ENCODE measurements around the gene CTXND1.
A peak's percentile ranks its signal among the peaks of the same experiment; 100 is the strongest.
"Not testable (repeated sequence)": the region's sequence is repeated elsewhere in the genome, so short reads cannot be mapped to it uniquely, and the experiment has no call there.

Gene CTXND1

DNA sequence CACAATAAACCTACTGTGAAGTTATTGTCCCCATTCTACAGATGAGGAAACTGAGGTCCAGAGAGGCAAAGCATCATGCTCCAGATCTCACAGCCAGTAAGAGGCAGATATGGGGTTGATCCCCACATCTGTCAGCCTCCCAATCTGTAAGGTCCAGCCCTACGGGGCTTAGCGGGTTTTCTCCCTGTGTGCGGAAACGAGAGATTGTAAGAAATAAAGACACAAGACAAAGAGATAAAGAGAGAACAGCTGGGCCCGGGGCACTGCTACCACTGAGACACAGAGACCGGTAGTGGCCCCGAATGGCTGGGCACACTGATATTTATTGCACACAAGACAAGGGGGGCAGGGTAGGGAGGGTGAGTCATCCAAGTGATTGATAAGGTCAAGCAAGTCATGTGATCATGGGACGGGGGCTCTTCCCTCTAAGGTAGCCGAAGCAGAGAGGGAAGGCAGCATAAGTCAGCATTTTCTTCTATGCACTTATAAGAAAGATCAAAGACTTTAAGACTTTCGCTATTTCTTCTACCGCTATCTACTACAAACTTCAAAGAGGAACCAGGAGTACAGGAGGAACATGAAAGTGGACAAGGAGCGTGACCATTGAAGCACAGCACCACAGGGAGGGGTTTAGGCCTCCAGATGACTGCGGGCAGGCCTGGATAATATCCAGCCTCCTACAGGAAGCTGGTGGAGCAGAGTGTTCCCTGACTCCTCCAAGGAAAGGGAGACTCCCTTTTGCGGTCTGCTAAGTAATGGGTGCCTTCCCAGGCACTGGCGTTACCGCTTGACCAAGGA, 96.4 kb downstream of the CTXND1 start:
- not testable (repeated sequence) for DNase-seq

DNA sequence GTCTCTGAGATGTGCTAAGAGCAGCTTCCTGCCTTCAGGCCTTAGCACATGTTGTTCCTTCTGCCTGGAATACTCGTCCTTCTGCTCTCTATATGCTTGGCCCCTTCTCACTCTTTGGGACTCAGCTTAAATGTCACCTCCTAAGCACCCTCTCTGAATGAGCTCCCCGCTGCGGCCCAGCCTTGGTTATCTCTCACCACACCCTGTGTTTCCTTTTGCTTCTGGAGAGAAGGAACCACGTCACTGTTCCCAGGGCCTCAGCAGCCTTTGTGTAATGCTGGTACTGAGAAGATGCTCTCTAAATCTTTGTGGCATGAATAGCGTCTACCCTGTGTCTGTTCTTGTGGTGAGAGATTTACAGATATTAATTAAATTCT, 97.0 kb downstream of the CTXND1 start:
- DNase-seq: no peak

DNA sequence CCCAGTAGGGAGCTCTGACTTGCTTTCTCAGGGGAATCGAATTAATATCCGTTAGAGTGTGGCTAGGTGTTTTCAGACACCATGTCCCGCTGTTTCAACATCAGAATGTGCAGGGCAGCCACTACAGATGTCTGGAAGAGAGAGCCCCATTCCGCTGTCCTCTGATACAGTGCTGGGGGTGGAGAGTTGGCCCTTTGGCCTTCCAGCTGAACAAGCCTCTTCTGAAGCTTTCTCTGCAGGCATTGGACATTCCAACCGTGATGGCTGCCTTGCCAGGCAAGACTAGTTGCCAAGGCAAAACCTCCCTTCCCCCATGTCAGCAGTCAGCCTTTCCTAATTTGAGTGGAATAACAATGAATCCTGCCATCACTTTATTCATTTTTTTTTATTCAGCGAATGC, 97.7 kb downstream of the CTXND1 start:
- no peak for DNase-seq

DNA sequence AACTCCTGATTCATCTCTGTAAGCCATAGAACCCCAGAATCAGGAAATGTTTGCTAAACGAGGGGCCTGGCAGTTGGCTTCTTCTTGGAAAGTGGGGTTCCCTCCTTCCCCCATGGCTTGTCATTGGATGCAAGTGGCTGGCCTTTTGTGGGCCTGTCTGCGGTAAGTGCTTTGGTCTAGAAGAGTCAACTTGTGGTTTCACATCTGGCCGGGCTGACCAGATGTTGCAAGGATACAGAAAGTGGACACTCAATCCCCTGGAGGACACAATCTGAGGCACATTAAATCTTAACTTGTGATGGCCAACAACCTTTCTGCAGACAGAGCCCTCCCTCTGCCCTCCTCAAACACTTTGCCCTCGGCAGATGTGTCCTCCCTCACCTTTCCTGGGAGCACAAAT, 98.1 kb downstream of the CTXND1 start:
- DNase-seq: no peak

DNA sequence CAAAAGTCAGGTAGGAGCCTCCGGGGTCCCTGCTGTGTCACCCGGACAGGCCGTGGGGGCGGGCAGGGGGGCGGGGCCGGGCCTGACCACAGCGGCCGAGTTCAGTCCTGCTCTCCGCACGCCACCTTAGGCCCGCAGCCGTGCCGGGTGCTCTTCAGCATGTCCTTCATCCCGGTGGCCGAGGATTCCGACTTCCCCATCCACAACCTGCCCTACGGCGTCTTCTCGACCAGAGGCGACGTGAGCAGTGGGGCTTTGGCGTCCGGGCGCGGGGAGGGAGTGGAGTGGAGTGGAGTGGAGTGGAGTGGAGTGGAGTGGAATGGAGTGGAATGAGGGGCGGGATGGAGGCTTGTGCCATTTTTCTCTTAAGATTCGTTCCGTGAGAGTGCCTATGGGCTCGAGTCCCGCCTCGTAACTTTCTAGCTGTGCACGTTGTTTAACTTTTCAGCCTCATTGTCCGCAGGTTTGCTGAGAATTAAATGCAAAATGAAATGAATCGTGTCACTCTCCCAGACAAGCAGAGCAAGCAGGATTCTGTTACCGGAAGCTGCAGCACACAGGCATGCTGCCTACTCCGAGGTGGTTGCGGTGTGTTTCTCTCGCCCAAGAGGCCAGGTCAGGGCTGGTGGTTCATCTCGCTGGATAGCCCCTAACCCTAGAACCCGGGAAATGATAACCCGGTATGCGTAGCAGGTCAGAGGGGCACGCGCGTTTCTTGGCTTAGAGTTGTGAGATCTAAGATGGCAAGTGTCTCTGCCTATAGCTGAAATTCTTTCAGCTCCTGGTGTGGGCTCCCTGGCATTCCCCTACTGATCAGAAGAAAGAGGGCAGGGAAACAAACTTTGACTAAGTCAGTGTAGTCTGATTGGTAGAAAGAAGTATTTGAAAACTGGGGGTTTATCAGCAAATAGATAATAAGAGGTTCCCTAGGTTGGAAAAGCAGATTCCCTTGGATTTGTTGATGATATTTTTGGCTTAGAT, 98.8 kb downstream of the CTXND1 start, which contains the start of gene FAH:
Gene FAH, plus strand, starts transcription at position 104 of the 981 bp plus-strand sequence. Its CDS starts 56 bp downstream, at position 160.
- peak; percentile 27 for DNase-seq

DNA sequence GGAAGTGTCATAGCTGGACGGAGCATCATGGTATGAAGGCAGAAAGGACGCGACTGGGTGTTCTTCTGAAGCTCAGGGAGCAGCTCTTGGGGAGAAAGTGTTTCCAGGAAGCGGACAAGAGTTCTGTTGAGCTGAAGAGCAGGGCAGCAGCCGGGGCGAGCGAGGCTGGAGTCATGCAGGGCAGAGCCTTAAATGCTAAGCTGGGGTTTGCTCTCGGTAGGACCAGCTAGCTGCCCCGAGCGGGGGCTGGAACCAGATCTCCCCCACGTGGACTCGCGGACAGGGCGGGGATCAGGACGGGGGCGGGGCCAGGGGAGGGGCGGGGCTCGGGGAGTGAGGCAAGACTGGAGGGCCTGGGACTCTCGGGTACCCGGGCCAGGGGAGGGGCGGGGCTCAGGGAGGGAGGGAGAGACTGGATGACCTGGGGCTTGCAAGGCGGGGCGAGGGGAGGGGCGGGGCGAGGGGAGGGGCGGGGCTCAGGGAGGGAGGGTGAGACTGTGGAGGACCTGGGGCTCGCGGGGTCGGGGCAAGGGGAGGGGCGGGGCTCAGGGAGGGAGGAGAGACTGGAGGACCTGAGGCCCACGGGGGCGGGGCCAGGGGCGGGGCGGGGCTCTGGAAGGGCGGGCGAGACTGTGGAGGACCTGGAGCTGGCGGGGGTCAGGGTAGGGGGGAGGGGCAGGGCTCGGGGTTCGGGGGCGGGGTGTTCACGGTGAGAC, 99.7 kb downstream of the CTXND1 start:
- peak; percentile 27 for DNase-seq

DNA sequence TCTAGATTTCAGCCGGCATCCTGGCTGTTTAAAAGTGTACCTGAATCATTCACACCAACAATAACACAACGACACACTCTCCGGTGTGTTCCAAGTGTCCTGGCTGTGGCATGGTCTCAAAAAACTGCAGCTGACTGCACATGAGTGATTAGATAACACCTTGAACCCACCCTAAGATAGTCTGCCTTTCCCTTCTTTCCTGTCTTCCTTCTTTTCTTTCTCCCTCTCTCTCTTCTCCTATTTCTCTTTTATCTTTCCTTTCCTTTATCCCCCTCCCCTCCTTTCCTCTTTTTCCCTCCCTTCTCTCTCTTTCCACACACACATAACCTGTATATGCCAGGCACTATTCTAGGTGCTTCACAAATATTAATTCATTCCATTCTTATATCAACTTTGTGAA, 100.4 kb downstream of the CTXND1 start:
- no peak for DNase-seq

DNA sequence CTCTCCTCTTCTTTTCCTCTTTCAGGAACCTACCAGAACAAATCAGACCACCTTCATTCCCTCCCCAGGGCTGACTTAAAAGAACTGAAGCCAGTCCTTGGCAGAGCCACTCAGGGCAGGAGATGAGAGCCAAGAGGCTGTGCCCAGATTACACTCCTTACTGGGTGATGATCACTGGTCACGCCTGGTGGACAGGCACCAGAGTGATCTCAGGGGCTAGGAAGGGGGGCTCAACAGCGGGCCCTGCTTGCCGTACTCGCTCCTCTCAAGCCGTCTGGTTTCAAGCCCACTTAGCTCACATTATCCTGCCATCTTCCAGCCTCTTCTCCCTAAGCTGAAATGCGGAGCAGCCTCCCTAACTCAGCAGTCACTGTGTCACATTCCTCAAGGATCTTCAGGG, 100.9 kb downstream of the CTXND1 start:
- DNase-seq: no peak

Data from NCI-H1092 treated with DMSO at 0.1 percent for 48 hours (cell line).